Iris pigment epithelial cell (primary cell): Measurements from ENCODE around the gene NR1D2.
"Not testable (repeated sequence)": the region's sequence is repeated elsewhere in the genome, so short reads cannot be mapped to it uniquely, and the experiment has no call there.

Experiments
- DNase-seq: peaks from one replicate; pipeline ENCODE4 v3.0.0-alpha.2; 2011; ENCODE audit warnings: low read depth

Gene NR1D2

DNA sequence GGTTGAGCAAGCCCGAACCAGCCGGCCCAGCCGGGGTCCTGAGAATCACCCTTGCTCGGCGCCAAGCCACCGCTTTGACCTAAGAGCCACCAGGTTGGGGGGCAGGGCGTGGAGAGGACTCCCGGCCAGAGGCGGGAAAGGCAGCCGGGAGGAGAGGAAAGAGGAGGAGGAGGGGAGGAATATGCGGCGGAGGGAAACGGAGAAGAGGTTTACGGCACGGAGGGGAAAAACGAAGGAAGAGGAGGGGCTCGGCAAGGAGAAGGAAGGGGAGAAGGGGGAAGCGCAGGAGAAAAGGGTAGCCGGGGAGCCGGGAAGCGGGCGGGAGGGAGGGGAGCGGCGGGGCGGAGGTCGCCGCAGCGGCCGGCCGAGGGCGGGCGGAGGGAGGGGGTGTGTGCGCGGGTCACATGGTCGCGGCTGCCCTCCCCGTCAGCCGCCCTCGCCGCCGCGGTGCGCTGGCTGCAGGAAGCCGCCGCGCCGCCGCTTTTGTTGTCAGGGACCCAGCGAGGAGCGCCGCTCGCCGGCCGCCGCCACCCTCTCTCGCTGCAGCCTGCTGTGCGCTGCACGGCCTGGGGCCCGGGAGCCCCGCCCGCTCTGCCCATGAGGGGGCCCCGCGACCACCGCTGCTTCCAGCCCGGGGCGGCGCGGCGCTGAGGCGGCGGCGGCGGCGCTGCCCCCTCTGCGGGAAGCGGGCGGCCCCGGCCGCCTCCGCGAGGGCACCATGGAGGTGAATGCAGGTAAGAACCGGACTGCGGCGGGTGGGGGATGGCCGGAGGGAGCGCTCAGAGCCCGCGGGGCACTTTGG, at the start of gene NR1D2:
NR1D2 (plus strand) TSS at position 426 of the 802 bp plus-strand sequence; CDS start at position 719, 293 bp downstream.
- peak; percentile 82 for DNase-seq

DNA sequence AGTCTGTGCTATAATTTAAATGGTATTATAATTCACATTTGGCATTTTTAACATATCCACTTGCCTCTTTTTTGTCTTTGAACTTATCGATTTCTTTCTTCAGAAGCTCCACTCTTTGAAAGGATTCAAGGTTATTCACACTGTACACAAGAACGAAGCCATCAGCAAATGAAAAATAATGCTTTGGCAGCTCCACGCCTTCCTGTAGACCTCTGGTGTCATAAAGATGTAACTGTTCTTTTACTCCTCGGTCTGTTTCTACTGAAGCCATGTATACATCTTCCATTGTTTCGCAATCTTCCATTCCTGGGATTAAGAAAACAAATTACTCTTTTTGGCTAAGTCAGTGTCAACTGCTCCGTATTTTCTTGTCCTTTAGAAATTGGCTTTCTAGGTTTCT, 44.3 kb upstream of the NR1D2 start:
- DNase-seq, result peak; percentile 81

DNA sequence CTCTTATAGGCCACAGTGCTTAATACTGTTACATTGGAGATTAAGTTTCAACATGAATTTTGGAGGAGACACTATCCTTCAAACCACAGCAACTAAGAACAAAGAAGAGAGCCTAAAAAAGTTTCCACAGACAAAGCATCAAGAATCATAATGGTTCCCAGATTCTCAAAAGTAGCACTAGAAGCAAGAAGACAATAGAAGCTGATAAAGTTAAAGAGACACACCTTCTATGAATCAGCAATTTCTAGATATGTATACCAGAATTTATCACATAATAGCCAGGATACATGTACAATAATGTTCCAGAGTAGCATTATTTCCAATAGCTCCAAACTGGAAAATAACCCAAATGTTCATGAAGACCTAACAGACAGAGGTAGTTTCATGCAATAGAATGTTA, 40.5 kb upstream of the NR1D2 start:
- DNase-seq, result no peak

DNA sequence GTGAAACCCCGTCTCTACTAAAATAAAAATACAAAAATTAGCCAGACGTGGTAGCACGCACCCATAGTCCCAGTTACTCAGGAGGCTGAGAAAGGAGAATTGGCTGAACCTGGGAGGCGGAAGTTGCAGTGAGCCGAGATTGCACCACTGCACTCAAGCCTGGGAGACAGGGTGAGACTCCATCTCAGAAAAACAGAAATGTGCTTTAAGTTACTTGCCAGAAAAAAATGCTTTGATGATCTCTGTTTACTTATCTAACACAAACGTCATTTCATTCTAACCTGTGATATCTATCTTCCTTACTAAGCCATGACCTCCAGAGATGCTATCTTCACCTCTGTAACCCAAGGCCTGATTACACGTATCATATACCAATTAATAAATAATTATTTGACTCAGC, 35.7 kb upstream of the NR1D2 start:
- DNase-seq, result no peak

DNA sequence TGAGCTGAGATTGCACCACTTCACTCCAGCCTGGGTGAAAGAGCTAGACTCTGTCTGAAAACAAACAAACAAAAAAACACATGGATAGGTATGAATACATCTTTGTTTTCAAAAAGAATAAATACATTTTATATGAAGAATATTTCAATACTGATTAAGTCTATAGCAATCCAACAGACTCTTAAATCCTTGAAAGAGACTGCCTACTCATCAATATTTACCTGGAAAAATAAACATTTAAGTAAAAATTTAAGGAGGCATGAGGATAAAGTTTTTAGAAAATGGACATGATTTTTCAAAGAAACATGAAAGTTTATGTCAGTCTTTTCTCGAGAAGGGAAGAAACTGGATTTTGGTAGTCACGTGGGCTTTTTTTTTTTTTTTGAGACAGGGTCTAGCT, 33.7 kb upstream of the NR1D2 start:
- DNase-seq, result no peak

DNA sequence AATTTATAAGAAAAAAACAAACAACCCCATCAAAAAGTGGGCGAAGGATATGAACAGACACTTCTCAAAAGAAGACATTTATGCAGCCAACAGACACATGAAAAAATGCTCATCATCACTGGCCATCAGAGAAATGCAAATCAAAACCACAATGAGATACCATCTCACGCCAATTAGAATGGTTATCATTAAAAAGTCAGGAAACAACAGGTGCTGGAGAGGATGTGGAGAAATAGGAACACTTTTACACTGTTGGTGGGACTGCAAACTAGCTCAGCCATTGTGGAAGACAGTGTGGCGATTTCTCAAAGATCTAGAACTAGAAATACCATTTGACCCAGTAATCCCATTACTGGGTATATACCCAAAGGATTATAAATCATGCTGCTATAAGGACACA, 32.8 kb upstream of the NR1D2 start:
- not testable (repeated sequence) for DNase-seq

DNA sequence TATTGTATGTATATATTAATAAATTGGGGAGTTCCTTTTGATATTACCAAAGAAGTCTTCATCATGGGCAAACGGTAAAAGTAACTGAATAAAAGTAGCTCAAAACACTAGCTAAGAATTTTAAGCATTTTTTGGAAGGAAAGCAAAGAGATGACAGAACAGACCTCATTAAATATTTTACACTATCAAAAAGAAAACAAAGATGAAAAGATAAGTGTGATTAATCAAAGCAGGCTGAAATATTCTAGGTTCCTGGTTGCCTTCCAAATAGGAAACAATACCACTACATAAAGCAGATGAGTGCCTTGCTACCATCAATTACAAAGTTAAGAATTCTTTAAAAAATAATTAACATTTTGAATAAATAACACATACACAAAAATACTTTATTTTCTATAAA, 31.9 kb upstream of the NR1D2 start:
- DNase-seq, result no peak

DNA sequence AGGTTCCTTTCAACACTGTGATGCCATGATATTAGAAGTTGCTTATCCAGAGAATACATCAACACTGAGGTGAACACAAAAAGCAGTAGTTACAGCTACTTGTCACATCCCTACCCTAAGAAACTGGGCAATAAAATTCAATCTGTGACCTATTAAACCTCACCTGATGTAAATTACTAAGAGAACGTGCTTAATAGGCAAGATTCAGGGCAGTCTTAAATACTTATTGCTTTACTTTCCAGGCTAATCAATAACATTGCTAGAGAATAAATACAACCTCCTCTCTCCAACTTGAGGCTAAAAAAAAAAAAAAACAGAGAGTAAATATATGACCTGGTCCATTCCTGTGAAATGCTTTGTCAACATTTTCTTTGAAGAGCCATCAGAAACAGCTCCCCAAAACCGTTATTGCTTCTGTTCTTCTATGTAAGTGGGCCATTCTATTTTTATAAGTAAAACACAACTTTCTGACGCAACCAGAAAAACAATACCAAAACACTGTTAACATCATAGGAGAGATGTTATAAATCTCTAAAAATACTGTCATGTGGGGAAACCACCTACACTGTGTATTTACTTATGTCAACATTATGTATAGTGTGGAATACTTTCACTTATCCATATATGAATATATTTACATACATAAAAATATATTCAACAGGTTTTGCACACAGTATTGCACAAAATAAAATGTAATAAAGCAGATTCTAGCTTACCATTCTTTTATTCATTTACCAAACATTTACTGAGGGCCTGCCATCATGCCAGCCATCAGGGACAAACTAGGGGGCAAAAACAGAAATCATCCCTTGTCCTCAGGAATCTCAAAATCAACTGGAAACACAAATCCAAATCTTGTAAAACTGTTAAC, 31.0 kb upstream of the NR1D2 start:
- DNase-seq, result no peak

DNA sequence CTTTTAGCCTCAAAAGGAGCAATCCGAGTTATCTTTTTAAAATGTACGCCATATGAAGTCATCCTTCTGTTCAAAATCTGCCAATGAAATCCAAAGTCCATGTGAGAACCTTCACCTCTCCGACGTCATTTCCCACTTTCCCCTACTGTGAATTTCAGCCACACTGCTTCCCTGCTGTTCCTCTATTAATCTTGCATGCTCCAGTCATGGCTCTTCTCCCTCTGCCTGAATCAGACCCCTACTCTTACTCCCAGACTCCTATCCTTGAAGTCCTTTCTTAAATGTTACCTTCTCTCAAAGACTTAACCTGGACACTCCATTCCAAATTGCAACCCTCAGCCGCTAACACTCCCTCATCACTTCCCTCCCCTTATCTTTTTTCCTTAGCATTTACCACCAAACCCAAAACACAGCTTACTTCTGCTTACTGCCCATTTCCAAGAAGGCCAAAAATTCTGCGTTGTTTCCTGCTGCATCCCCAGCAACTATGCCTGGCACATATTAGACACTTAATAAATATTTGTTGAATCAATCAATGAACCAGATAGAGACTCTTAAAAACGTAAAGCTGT, 29.5 kb upstream of the NR1D2 start:
- DNase-seq, result peak; percentile 51

DNA sequence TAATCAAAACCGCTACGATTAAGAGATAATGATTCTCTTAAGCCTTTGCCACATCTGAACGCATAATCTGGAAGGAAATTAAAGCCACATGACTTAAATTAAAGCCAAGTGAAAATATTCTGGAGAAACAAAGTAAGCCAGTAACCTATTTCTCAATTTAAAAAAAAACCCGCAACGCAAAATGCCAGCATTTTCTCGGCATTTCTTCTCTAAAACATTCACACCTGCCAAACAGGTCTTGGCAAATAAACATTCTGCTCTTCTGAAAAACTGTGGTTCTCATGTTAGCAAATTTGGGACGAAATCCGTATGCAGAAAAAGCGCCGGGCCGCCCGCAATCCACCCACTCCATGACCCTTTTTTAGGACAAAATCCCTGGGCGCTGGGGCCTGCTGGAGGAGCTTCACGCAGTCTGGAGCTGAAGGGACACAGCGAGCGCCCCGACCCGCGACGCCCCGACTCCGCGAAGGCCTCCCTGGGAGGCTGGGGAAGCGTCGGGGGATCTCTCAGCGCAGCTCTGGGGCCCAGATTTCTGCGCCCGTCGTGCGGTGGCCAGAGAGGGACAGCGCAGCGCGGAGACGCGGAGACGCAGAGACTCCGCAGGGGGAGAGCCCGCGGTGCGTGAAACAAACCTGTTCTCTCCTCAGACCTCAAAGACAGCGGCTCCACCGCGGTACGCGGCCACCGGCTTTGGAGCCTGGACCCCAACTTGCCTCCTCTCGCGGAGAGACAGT, 28.8 kb upstream of the NR1D2 start:
- DNase-seq, result no peak

DNA sequence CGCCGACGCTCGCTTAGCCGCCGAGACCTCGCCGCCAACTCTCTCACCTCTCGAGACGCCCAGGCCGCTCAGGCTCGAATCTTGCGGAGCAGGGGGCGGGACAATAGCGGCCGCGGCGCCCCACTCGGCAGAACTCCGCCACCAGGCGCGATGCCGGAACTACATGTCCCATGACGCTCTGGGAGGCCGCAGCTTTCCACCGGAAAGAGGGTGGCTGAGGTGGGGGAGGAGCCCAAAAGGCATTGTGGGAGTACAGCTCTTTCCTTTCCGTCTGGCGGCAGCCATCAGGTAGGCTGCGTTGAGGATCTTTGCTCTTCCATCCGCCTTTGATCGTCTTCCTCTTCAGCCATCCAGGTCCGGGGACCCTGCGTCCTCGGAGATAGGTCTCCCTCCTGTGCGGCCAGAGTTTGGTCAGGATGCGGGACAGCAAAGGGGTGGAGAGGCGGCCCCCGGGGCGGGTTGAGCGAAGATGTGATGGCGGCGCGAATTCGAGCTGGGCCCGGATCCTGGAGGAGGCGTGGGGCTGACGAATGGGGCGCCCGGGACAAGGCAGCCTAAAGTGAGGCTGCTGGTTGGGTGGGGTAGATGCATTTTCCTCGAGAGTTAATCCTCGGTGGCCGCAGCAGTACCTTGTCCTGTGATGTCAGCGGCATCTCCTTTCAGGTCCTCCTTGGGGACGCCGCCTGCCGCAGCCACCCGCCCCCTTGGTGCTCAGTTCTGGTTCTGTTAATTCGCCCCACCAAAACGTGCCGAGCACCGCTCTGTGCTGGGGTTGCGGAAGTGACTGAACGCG, 28.0 kb upstream of the NR1D2 start, which contains the start of the genes NKIRAS1 and RPL15:
NKIRAS1 (minus strand) TSS at position 105 of the 793 bp plus-strand sequence. CDS start 6,086 bp downstream, outside the sequence.
RPL15 (plus strand) TSS at position 247 of the 793 bp plus-strand sequence. CDS start 728 bp downstream, outside the sequence.
- peak; percentile 98 for DNase-seq

DNA sequence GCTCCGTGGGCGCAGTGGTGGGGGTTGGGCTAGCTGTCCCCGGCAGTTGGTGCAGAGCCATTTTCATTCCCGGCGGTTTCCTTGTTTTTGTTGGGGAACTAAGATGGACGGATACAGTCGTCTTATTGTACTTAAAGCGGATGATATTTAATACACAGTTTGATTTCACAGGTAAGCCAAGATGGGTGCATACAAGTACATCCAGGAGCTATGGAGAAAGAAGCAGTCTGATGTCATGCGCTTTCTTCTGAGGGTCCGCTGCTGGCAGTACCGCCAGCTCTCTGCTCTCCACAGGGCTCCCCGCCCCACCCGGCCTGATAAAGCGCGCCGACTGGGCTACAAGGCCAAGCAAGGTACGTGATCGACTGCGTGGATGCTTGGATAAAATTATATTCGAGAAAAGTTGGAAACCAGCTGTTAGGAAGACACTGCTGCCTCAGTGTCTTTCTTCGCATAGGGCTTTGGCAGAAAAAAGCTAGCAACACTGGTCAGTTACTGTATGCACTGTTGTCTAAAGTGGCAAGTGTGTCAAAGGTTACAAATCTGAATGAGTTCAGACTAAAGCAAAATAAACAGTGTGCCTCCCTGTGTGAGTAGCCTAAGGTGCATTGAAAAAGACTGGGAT, 27.3 kb upstream of the NR1D2 start:
- DNase-seq, result not testable (repeated sequence)

DNA sequence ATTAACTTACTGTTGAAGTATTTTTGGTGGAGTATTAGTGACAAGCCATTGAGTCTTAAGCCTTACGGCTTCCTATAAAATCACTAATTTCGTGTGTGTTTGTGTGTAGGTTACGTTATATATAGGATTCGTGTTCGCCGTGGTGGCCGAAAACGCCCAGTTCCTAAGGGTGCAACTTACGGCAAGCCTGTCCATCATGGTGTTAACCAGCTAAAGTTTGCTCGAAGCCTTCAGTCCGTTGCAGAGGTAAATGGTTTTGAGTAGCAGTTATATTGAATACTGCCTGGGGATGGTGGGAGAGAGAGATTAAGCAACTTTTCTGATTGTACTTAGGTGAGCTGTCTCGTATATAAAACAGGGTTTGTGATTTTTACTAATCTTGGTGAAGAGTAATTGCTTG, 26.8 kb upstream of the NR1D2 start:
- not testable (repeated sequence) for DNase-seq

DNA sequence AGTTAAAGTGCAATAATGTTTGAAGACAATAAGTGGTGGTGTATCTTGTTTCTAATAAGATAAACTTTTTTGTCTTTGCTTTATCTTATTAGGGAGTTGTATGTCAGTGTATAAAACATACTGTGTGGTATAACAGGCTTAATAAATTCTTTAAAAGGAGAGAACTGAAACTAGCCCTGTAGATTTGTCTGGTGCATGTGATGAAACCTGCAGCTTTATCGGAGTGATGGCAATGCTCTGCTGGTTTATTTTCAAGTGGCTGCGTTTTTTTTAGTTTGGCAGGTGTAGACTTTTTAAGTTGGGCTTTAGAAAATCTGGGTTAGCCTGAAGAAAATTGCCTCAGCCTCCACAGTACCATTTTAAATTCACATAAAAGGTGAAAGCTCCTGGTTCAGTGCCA, 25.5 kb upstream of the NR1D2 start:
- no peak for DNase-seq

DNA sequence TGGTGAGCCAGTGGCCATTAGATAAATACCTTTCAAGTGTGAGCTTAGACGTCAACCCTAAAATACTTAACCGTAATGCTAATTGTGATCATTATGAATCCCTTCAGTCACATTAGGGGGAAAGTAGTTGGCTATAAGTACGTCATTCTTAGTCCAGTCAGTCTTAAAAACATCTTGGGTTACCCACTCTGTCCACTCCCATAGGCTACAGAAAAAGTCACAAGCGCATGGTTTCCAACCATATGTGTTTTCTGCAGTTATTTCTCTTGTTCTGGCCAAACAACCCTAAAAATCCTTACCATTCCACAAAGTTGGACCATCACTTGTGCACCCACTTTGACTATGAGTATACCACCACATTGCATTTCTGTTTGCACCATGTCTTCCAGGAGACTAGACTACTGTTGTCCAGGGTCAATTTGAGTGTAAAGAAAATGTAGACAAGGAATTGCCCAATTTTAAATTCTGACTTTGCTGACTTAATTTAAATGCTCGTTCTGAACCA, 24.9 kb upstream of the NR1D2 start:
- no peak for DNase-seq

DNA sequence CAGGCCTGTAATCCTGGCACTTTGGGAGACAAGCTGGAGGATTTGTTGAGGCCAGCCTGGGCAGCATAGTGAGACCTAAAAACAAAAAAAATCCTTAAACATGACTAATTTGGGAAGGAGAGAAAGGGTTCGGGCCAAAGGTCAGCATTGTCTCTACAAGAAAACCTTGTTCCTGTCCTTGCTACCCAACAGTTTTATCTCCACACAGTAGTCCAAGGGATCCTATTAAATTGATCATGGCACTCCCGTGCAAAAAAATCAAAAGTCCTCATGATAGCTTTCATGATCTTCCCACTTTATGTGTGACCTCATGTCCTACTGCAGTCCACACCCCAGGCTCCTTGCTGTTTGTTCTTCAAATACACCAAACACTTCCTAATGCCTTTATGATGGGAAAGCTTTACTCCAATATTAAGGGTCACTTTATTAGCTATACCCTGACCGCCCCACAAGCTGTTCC, 24.0 kb upstream of the NR1D2 start:
- DNase-seq, result peak; percentile 5

DNA sequence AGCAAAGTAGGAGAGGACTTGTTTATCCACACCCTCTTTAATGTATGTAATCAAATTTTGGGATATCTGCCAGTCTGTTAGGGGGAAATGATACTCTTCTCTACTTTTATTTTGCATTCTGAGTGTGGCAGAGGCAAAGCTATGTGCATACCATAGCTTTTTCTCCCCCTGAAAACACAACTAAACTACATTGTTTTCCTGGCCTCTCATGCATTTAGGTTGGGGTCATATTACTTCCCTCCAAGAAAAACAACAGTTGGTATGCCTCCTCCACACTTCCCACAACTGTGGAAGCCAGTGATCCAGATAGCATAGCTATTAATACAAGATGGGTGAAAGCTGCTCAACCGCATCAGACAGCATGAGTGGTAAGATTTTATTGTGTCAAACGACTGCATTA, 21.3 kb upstream of the NR1D2 start:
- DNase-seq, result peak; percentile 72

DNA sequence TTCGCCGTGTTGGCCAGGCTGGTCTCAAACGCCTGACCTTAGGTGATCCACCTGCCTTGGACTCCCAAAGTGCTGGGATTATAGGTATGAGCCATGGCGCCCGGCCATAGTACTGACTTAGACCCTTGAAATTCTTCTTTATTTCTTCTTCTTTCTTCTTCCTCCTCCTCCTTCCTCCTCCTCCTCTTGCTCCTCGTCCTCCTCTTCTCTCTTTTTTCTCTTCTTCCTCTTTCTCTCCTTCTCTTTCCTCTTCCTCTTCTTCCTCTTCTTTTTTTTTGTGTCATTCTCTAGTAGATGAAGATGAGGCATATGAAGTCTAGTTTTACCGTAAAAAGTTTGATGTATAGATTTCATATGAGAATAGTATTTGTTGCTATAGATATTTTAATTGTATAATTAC, 18.8 kb upstream of the NR1D2 start:
- DNase-seq, result no peak

DNA sequence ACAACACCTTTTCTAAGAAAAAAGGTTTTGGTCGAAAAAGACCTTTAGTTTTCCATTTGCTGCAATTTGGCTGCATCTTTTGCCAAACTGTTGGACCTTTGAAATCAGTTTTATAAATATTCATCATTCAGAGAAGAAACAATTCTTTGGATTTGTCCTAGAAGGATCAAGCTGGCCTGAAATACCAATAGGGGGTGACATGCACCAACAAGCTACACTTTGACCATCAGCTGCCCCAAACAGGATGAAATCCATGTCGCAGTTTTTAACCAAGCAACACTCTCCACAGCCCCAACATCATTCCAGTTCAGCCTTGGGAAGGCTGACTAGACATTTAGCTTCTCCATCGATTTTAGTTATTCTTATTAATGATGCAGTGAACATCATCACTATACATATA, 18.4 kb upstream of the NR1D2 start:
- no peak for DNase-seq

DNA sequence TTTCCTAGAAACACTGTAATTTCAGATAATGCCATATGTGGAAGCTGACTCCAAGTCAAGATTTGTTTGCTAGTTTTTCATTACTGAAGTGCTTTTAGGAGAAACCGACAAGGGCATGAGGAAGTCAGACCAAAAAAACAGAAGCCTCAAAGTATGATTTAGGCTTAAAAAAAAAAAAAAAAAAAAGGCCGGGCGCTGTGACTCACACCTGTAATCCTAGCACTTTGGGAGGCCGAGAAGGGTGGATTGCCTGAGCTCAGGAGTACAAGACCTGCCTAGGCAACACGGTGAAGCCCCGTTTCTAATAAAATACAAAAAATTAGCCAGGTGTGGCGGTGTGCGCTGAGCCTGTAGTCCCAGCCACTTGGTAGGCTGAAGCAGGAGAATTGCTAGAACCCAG, 16.6 kb upstream of the NR1D2 start:
- DNase-seq, result no peak
